ENCODE results near the gene ZW10.

- TF ChIP-seq POLR2AphosphoS5 (IDR thresholded peaks at IDR 0.05; ENCODE audit: low read depth, low read length) (no peak), POLR2A (IDR thresholded peaks at IDR 0.05; ENCODE audit: borderline replicate concordance, extremely low read depth, insufficient read depth, insufficient read length) (no peak)
Observed at GRCh38 chr11:113722934-113723333, 50.6 kb downstream of the ZW10 start.

All from HCT116 (cell line).